Sigmoid colon (tissue), 7 donors: ENCODE measurements around the gene ACIN1. TPM values are rescaled to one million over a fixed set of nuclear protein-coding genes. Genes with fewer than 3 reads are reported as not detected.

Source experiments
- DNase-seq: peaks from one replicate; pipeline ENCODE4 v3.0.0-alpha.2; 2019
- H3K27ac ChIP-seq, 4 donors: fragments of 200-600 bp; sonication (generic); one replicate each; pipeline ENCODE4 v1.5.1; 2016 to 2019; ENCODE audit warnings: mild to moderate bottlenecking in 1 of 4
- H3K27me3 ChIP-seq, 3 donors: fragments of 200-600 bp; sonication (generic); one replicate each; pipeline ENCODE4 v1.5.1; 2019; ENCODE audit warnings: mild to moderate bottlenecking in 1 of 3
- H3K36me3 ChIP-seq, 4 donors: fragments of 200-600 bp; sonication (generic); one replicate each; pipeline ENCODE4 v1.5.1; 2016 to 2019
- H3K4me1 ChIP-seq, 4 donors: fragments of 200-600 bp; sonication (generic); one replicate each; pipeline ENCODE4 v1.5.1; 2017 to 2019
- H3K4me3 ChIP-seq, 4 donors: fragments of 200-600 bp; sonication (generic); one replicate each; pipeline ENCODE4 v1.5.1; 2017 to 2019; ENCODE audit warnings: mild to moderate bottlenecking in 2 of 4, moderate library complexity in 1 of 4
- H3K9me3 ChIP-seq, 4 donors: fragments of 200-600 bp in 3 of 4; sonication (generic) in 3 of 4; one replicate each; pipeline versions ENCODE4 v1.5.1 to v1.6.1; 2013 to 2019
- CTCF ChIP-seq, 4 experiments: fragments of 450-650 bp in 3 of 4; fragments of 200-600 bp in 1 of 4; IDR thresholded peaks; one replicate each; pipeline ENCODE4 v1.5.1; 2016 to 2019; ENCODE audit warnings: antibody characterized with exemption in 4 of 4, mild to moderate bottlenecking in 3 of 4, moderate library complexity in 2 of 4
- EP300 ChIP-seq, 4 donors: sonication (generic); formaldehyde crosslinking; IDR thresholded peaks; one replicate each; pipeline ENCODE4 v1.6.1; 2017; ENCODE audit warnings: antibody characterized with exemption in 4 of 4
- POLR2A ChIP-seq, 2 donors: fragments of 450-650 bp; IDR thresholded peaks; one replicate each; pipeline ENCODE4 v1.6.1; 2016; ENCODE audit warnings: antibody characterized with exemption in 2 of 2, mild to moderate bottlenecking in 2 of 2, moderate library complexity in 2 of 2
- POLR2AphosphoS5 ChIP-seq, 4 donors: sonication (generic); formaldehyde crosslinking; IDR thresholded peaks; one replicate each; pipeline ENCODE4 v1.6.1; 2017; ENCODE audit warnings: antibody characterized with exemption in 4 of 4
- WGBS, 2 donors: extraction: QIAGEN DNeasy Blood & Tissue Kit; methylation state at CpG; one replicate each; pipeline ENCODE4 v1.1.7; 2013; 5-methylcytosine and 5-hydroxymethylcytosine counted together
- intact Hi-C: fragments of 100-400 bp; cut with DNase I; formaldehyde crosslinking; loops from one replicate; pipeline ENCODE4 v1.15.1; 2023
- polyA plus RNA-seq, 3 donors: library from polyadenylated mRNA; stranded (reverse); fragments of 200-250 nt; gene quantifications; one replicate each; pipeline ENCODE4 v1.2.3, GENCODE V29; 2013
- total RNA-seq, 4 donors: library from RNA; depleted of rRNA; stranded (reverse); fragments of >200 nt; gene quantifications; one replicate each; pipeline ENCODE4 v1.1.0, GENCODE V29; 2016
- donor health status: healthy with polysubstance abuse.
- donor health status: Bipolar disorder and iron deficiency.
- donor health status: healthy.

Gene ACIN1
- total and polyA plus RNA-seq, 7 donors, result 37.8 to 129 (median 88.4) TPM

- no peak overlapping the region for H3K27ac ChIP-seq
- no peak overlapping the region for H3K4me3 ChIP-seq
- H3K36me3 ChIP-seq, result peaks cover 17 to 100% (median 66%) of the 10 kb centered on the region in 4 donors
- no peak for DNase-seq
- H3K9me3 ChIP-seq, result no peaks in the 10 kb centered on the region
- intact Hi-C loops, result no loop called here
- H3K27me3 ChIP-seq, result no peaks in the 10 kb centered on the region
- TF ChIP-seq CTCF (IDR thresholded peaks at IDR 0.05) (no peak), EP300 (IDR thresholded peaks at IDR 0.05) (no peak), POLR2A (IDR thresholded peaks at IDR 0.05) (no peak), POLR2AphosphoS5 (IDR thresholded peaks at IDR 0.05) (no peak)
- 87 to 88% methylated on average over 1 of the region's 1 CpG for whole genome bisulfite sequencing, 2 donors
- H3K4me1 ChIP-seq, result peaks cover 0 to 7% (median 2%) of the 10 kb centered on the region in 4 donors
These were observed 8.4 kb downstream of the ACIN1 start for GRCh38 chr14:23086565-23086964.

- Histone ChIP-seq H3K4me1 (peaks cover 0 to 7% (median 2%) of the 10 kb centered on the region in 4 donors), H3K36me3 (peaks cover 21 to 100% (median 74%) of the 10 kb centered on the region in 4 donors), H3K27ac (no peak overlapping the region), H3K27me3 (no peaks in the 10 kb centered on the region), H3K4me3 (no peak overlapping the region), H3K9me3 (no peaks in the 10 kb centered on the region)
- TF ChIP-seq EP300 (IDR thresholded peaks at IDR 0.05) (no peak), CTCF (IDR thresholded peaks at IDR 0.05) (no peak), POLR2AphosphoS5 (IDR thresholded peaks at IDR 0.05) (no peak), POLR2A (IDR thresholded peaks at IDR 0.05) (no peak)
- DNase-seq, result no peak
- 79 to 82% methylated on average over 3 of the region's 3 CpGs for WGBS, 2 donors
- intact Hi-C loops, result no loop called here
These were observed 9.5 kb downstream of the ACIN1 start for GRCh38 chr14:23085458-23085857.

GRCh38 chr14:23080474-23080873 is 14.5 kb downstream of the ACIN1 start:
- TF ChIP-seq CTCF (IDR thresholded peaks at IDR 0.05) (no peak), EP300 (IDR thresholded peaks at IDR 0.05) (no peak), POLR2A (IDR thresholded peaks at IDR 0.05) (no peak), POLR2AphosphoS5 (IDR thresholded peaks at IDR 0.05) (no peak)

GRCh38 chr14:23079716-23080115 is 15.2 kb downstream of the ACIN1 start:
- WGBS, 2 donors, result 81 to 93% methylated on average over 2 of the region's 2 CpGs
- Histone ChIP-seq H3K27ac (peak overlapping the region in 2 of 4 donors; percentile 58 to 67), H3K4me1 (peaks cover 0 to 19% (median 4%) of the 10 kb centered on the region in 4 donors), H3K4me3 (no peak overlapping the region), H3K9me3 (no peaks in the 10 kb centered on the region), H3K27me3 (no peaks in the 10 kb centered on the region), H3K36me3 (peaks cover 47 to 100% (median 77%) of the 10 kb centered on the region in 4 donors)
- no peak for DNase-seq
- TF ChIP-seq EP300 (IDR thresholded peaks at IDR 0.05) (no peak), POLR2AphosphoS5 (IDR thresholded peaks at IDR 0.05) (no peak), CTCF (IDR thresholded peaks at IDR 0.05) (no peak), POLR2A (IDR thresholded peaks at IDR 0.05) (no peak)
- intact Hi-C loops, result no loop called here

More at GRCh38 chr14:23080474-23080873, 14.5 kb downstream of the ACIN1 start:
- H3K36me3 ChIP-seq, result peaks cover 47 to 100% (median 78%) of the 10 kb centered on the region in 4 donors
- peaks cover 0 to 19% (median 4%) of the 10 kb centered on the region in 4 donors for H3K4me1 ChIP-seq
- intact Hi-C loops, result no loop called here
- DNase-seq, result no peak
- no peaks in the 10 kb centered on the region for H3K27me3 ChIP-seq
- H3K9me3 ChIP-seq, result no peaks in the 10 kb centered on the region
- H3K27ac ChIP-seq, result peak overlapping the region in 1 of 4 donors; percentile 67
- no peak overlapping the region for H3K4me3 ChIP-seq
- WGBS, 2 donors, result 76 to 81% methylated on average over 1 of the region's 1 CpG

GRCh38 chr14:23078692-23079116 is 16.2 kb downstream of the ACIN1 start:
- H3K27ac ChIP-seq, result peak overlapping the region; percentile 34 to 67 (median 57)
- TF ChIP-seq POLR2AphosphoS5 (IDR thresholded peaks at IDR 0.05) (peak in 2 of 4 donors; percentile 14 to 65), CTCF (IDR thresholded peaks at IDR 0.05) (no peak)
- H3K9me3 ChIP-seq, result no peaks in the 10 kb centered on the region
- H3K27me3 ChIP-seq, result no peaks in the 10 kb centered on the region
- WGBS, 2 donors, result 43 to 48% methylated on average over 2 of the region's 2 CpGs
- H3K36me3 ChIP-seq, result peaks cover 47 to 100% (median 71%) of the 10 kb centered on the region in 4 donors
- H3K4me3 ChIP-seq, result no peak overlapping the region
- peak; percentile 92 for DNase-seq
- H3K4me1 ChIP-seq, result peaks cover 0 to 19% (median 4%) of the 10 kb centered on the region in 4 donors
- intact Hi-C loops, result no loop called here
